Thyroid gland (tissue), 4 donors: Measurements from ENCODE around the gene KLHL8. TPM values are rescaled to one million over a fixed set of nuclear protein-coding genes. Genes with fewer than 3 reads are reported as not detected.

ENCODE experiments used
- DNase-seq, 2 donors: peaks; one replicate each; pipeline ENCODE4 v3.0.0-alpha.2; 2019
- H3K27ac ChIP-seq, 3 donors: fragments of 200-600 bp; sonication (generic); 1 replicate in 2 of 3; 2 replicates in 1 of 3; pipeline ENCODE4 v1.5.1; 2016 to 2019; ENCODE audit warnings: mild to moderate bottlenecking in 1 of 3, moderate library complexity in 1 of 3
- H3K27me3 ChIP-seq: fragments of 200-600 bp; sonication (generic); one replicate; pipeline ENCODE4 v1.5.1; 2019
- H3K36me3 ChIP-seq, 2 donors: fragments of 200-600 bp; sonication (generic); one replicate each; pipeline ENCODE4 v1.5.1; 2016 to 2019
- H3K4me1 ChIP-seq, 2 donors: fragments of 200-600 bp; sonication (generic); one replicate each; pipeline ENCODE4 v1.5.1; 2017 to 2019
- H3K4me3 ChIP-seq, 3 donors: fragments of 200-600 bp; sonication (generic); replicated peaks in 1 of 3; 1 replicate in 2 of 3; 2 replicates in 1 of 3; pipeline ENCODE4 v1.5.1; 2016; ENCODE audit warnings: mild to moderate bottlenecking in 1 of 3
- H3K9me3 ChIP-seq: fragments of 200-600 bp; sonication (generic); one replicate; pipeline ENCODE4 v1.5.1; 2017
- POLR2A ChIP-seq, 2 donors: fragments of 450-650 bp; IDR thresholded peaks; one replicate each; pipeline ENCODE4 v1.6.1; 2017; ENCODE audit warnings: antibody characterized with exemption in 2 of 2, mild to moderate bottlenecking in 2 of 2, moderate library complexity in 1 of 2
- WGBS, 2 donors: methylation state at CpG; one replicate each; pipeline ENCODE4 v1.1.5; 2017; 5-methylcytosine and 5-hydroxymethylcytosine counted together
- intact Hi-C: fragments of 100-400 bp; cut with DNase I; formaldehyde crosslinking; loops from one replicate; pipeline ENCODE4 v1.15.1; 2023
- total RNA-seq, 4 donors: library from RNA; depleted of rRNA; stranded (reverse); fragments of >200 nt; gene quantifications; one replicate each; pipeline ENCODE4 v1.2.3, GENCODE V29; 2016
- TF ChIP-seq, protein P1 (sequence below), 6 experiments: fragments of 200-600 bp in 3 of 6; fragments of 450-650 bp in 3 of 6; sonication (generic) in 3 of 6; IDR thresholded peaks; one replicate each; pipeline ENCODE4 v1.5.1; 2016 to 2019; ENCODE audit warnings: antibody characterized with exemption in 6 of 6, mild to moderate bottlenecking in 2 of 6, inconsistent platforms in 1 of 6, moderate library complexity in 1 of 6

The KLHL8 gene
- total RNA-seq, 4 donors from 2014 or later: 24.1 to 32.8 (median 27.9) TPM

DNA sequence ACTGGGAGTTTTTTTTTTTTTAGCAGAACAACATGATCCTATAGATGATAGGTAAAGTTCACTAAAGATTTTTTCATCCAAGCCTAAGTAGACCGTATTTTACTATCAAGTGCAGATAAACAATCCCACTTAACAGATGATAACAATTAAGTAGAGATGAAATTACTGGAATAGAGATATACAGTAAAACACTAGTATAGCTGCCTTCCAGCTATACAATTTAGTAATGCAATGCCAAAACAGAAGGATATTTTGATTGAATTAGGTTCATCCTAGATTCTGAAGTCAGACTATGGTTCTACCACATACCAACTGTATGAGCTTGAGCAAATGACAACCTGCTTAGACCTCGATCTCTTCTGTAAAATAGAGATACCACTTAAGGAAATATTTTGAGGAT, 24.3 kb downstream of the KLHL8 start:
- Histone ChIP-seq H3K4me3 (no peak overlapping the region), H3K27ac (no peak overlapping the region), H3K27me3 (no peaks in the 10 kb centered on the region), H3K9me3 (no peaks in the 10 kb centered on the region), H3K36me3 (no peaks in the 10 kb centered on the region), H3K4me1 (peaks cover 12 to 13% of the 10 kb centered on the region in 2 donors)
- 95 to 97% methylated on average over 2 of the region's 2 CpGs for WGBS, 2 donors
- intact Hi-C loops: no loop called here
- no peak for DNase-seq
- TF ChIP-seq POLR2A (IDR thresholded peaks at IDR 0.05): no peak
- TF ChIP-seq, protein P1, sequence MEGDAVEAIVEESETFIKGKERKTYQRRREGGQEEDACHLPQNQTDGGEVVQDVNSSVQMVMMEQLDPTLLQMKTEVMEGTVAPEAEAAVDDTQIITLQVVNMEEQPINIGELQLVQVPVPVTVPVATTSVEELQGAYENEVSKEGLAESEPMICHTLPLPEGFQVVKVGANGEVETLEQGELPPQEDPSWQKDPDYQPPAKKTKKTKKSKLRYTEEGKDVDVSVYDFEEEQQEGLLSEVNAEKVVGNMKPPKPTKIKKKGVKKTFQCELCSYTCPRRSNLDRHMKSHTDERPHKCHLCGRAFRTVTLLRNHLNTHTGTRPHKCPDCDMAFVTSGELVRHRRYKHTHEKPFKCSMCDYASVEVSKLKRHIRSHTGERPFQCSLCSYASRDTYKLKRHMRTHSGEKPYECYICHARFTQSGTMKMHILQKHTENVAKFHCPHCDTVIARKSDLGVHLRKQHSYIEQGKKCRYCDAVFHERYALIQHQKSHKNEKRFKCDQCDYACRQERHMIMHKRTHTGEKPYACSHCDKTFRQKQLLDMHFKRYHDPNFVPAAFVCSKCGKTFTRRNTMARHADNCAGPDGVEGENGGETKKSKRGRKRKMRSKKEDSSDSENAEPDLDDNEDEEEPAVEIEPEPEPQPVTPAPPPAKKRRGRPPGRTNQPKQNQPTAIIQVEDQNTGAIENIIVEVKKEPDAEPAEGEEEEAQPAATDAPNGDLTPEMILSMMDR (IDR thresholded peaks at IDR 0.05): no peak

DNA sequence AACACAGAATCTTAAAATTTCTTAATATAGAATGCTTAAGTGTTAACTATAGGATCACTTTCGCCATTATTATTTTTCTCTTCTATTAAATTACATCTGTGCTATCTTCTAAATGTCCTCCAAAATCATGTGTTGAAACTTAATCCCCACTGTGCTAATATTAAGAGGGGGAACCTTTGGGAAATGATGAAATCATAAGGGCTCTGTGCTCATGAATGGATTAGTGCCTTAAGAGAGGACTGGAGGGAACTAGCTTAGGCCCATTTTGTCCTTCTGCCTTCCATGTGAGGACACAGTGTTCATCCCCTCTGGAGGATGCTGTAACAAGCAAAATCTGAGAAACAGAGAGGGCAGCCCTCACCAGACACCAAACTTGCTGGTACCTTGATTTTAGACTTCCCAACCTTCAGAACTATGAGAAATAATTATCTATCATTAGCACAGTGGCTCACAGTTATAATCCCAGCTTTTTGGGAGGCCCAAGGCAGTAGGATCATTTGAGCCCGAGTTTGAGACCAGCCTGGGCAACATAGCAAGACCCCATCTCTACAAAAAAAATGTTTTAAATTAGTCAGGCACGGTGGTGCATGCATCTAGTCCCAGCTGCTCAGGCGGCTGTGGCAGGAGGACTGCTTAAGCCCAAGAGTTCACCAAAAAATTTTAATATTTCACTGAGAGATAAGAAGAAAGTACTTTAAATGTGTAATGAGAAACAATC, 26.3 kb downstream of the KLHL8 start:
- TF ChIP-seq POLR2A (IDR thresholded peaks at IDR 0.05): no peak
- TF ChIP-seq, protein P1 (IDR thresholded peaks at IDR 0.05): no peak
- intact Hi-C loops: no loop called here
- Histone ChIP-seq H3K36me3 (no peaks in the 10 kb centered on the region), H3K4me1 (peaks cover 12 to 13% of the 10 kb centered on the region in 2 donors), H3K27me3 (no peaks in the 10 kb centered on the region), H3K4me3 (no peak overlapping the region), H3K27ac (no peak overlapping the region), H3K9me3 (no peaks in the 10 kb centered on the region)
- WGBS, 2 donors: 96% methylated on average over 4 of the region's 4 CpGs
- no peak for DNase-seq

DNA sequence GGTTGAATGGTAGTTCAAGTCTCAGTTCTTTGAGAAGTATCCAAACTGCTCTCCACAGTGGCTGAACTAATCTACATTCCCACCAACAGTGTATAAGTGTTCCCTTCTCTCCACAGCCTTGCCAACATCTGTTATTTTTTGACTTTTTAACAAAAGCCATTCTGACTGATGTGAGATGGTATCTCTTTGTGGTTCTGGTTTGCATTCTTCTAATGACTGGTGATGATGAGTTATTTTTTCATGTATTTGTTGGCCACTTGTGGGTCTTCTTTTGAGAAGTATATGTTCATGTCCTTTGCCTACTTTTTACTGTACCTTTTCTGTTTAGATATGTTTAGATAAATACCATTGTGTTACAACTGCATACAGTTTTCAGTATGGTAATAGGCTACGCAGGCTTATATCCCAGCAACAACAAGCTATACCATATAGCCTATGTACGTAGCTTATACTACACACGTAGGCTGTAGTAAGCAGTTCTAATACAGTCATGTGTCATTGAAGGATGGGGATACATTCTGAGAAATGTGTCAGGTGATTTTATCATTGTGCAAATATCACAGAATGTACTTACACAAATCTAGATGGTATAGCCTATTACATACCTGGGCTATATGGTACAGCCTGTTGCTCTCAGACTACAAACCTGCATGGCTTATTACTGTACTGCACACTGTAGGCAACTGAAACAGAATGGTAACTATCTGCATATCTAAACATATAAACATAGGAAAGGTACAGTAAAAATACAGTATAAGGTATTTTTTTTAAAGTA, 28.1 kb downstream of the KLHL8 start:
- peaks cover 12 to 13% of the 10 kb centered on the region in 2 donors for H3K4me1 ChIP-seq
- no peak for TF ChIP-seq POLR2A (IDR thresholded peaks at IDR 0.05)
- TF ChIP-seq, protein P1 (IDR thresholded peaks at IDR 0.05): no peak
- intact Hi-C loops: no loop called here
- H3K27ac ChIP-seq: no peak overlapping the region
- H3K9me3 ChIP-seq: no peaks in the 10 kb centered on the region
- H3K36me3 ChIP-seq: no peaks in the 10 kb centered on the region
- WGBS, 2 donors: 100% methylated on average over 3 of the region's 3 CpGs
- H3K4me3 ChIP-seq: no peak overlapping the region
- no peak for DNase-seq
- H3K27me3 ChIP-seq: no peaks in the 10 kb centered on the region

DNA sequence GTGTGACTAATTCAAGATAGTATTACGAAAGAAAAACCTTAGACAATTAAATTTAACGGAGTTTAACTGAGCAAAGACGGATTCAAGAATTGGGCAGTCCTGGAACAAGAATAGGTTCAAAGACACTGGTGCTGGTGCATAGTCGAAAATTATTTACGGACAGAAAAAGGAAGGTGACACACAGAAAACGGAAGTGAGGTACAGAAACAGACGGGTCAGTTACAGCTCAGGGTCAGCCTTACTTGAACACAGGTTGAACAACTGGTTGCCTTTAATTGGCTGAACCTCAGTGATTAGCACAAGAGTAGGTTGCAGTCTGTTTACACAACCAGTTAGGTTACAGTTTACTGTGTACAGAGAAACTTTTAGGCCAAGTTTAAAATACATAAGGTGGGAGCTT, 31.5 kb downstream of the KLHL8 start:
- no peak for TF ChIP-seq POLR2A (IDR thresholded peaks at IDR 0.05)
- TF ChIP-seq, protein P1 (IDR thresholded peaks at IDR 0.05): no peak
- Histone ChIP-seq H3K27ac (no peak overlapping the region), H3K27me3 (no peaks in the 10 kb centered on the region), H3K36me3 (no peaks in the 10 kb centered on the region), H3K4me3 (no peak overlapping the region), H3K4me1 (peaks cover 8 to 9% of the 10 kb centered on the region in 2 donors), H3K9me3 (no peaks in the 10 kb centered on the region)
- DNase-seq: no peak
- WGBS, 2 donors: 94 to 96% methylated on average over 7 of the region's 7 CpGs
- intact Hi-C loops: no loop called here

DNA sequence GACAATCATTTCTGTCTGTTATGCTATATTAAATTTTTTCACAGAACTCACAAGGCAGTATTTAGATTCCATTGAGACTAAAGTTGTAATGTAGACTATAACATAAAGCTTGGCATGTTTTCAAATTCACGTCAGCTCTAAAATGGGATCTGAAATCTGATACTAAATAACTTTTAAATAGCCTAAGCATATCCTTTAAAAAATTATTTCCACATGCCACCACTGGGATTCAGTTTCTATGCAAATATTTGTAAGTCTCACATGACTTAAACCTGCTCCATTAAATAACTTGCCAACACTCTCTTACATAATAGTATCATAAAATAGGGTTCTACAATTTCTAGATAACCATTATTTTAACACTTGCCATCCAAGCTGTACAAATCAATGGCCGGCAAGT, 32.4 kb downstream of the KLHL8 start:
- DNase-seq: no peak
- Histone ChIP-seq H3K9me3 (no peaks in the 10 kb centered on the region), H3K36me3 (no peaks in the 10 kb centered on the region), H3K27me3 (no peaks in the 10 kb centered on the region), H3K27ac (no peak overlapping the region), H3K4me3 (no peak overlapping the region), H3K4me1 (peaks cover 0 to under 1% of the 10 kb centered on the region in 2 donors)
- WGBS, 2 donors: 80 to 84% methylated on average over 2 of the region's 2 CpGs
- no peak for TF ChIP-seq POLR2A (IDR thresholded peaks at IDR 0.05)
- TF ChIP-seq, protein P1 (IDR thresholded peaks at IDR 0.05): no peak
- intact Hi-C loops: no loop called here
